CD14-positive monocyte (primary cell): ENCODE measurements around the gene AMY1C. TPM values are rescaled to one million over a fixed set of nuclear protein-coding genes. Genes with fewer than 3 reads are reported as not detected.
"Not testable (repeated sequence)": the region's sequence is repeated elsewhere in the genome, so short reads cannot be mapped to it uniquely, and the experiment has no call there.

ENCODE experiments used
- DNase-seq, 3 donors: peaks; one replicate each; pipeline ENCODE4 v3.0.0-alpha.2; 2011 to 2022
- H2AFZ ChIP-seq: 2 replicates; pipeline ENCODE4 v1.6.0; 2012; ENCODE audit warnings: mild to moderate bottlenecking, low read depth, low read length, inconsistent platforms; ENCODE audit not compliant: insufficient read depth, poor library complexity, severe bottlenecking
- H3K27ac ChIP-seq, 2 donors: 1 replicate in 1 of 2; 2 replicates in 1 of 2; pipeline ENCODE4 v1.5.1; 2012 to 2013; ENCODE audit warnings: low read length in 2 of 2, control low read depth in 1 of 2, inconsistent platforms in 1 of 2, low read depth in 1 of 2, mild to moderate bottlenecking in 1 of 2
- H3K27me3 ChIP-seq, 2 donors: one replicate each; pipeline versions ENCODE4 v1.6.0 to v1.6.1; 2011 to 2013; ENCODE audit warnings: low read length in 2 of 2; ENCODE audit not compliant: control insufficient read depth in 2 of 2, insufficient read depth in 2 of 2
- H3K36me3 ChIP-seq, 2 donors: replicated peaks in 1 of 2; 1 replicate in 1 of 2; 2 replicates in 1 of 2; pipeline versions ENCODE4 v1.5.1 to v1.6.1; 2012 to 2013; ENCODE audit warnings: low read length in 2 of 2, control low read depth in 1 of 2, inconsistent platforms in 1 of 2, mild to moderate bottlenecking in 1 of 2; ENCODE audit not compliant: insufficient read depth in 2 of 2, control insufficient read depth in 1 of 2
- H3K4me1 ChIP-seq, 2 donors: 1 replicate in 1 of 2; 2 replicates in 1 of 2; pipeline versions ENCODE4 v1.5.1 to v1.6.1; 2012 to 2013; ENCODE audit warnings: low read length in 2 of 2, control low read depth in 1 of 2, inconsistent platforms in 1 of 2, mild to moderate bottlenecking in 1 of 2, moderate library complexity in 1 of 2; ENCODE audit not compliant: insufficient read depth in 2 of 2, control insufficient read depth in 1 of 2
- H3K4me2 ChIP-seq: replicated peaks from 2 replicates; pipeline ENCODE3; 2012; ENCODE audit warnings: low read length, moderate library complexity, mild to moderate bottlenecking; ENCODE audit not compliant: poor library complexity, severe bottlenecking; ENCODE audit errors: extremely low read depth
- H3K4me3 ChIP-seq, 3 experiments: fragments of 200-600 bp in 1 of 3; sonication (generic) in 1 of 3; replicated peaks in 1 of 3; 1 replicate in 2 of 3; 2 replicates in 1 of 3; pipeline ENCODE4 v1.5.1; 2011 to 2013; ENCODE audit warnings: low read length in 3 of 3, mild to moderate bottlenecking in 3 of 3, control low read depth in 2 of 3, low read depth in 2 of 3, inconsistent platforms in 1 of 3, moderate library complexity in 1 of 3
- H3K79me2 ChIP-seq: 2 replicates; pipeline ENCODE4 v1.6.0; 2012; ENCODE audit warnings: mild to moderate bottlenecking, control low read depth, inconsistent platforms, low read length, moderate library complexity; ENCODE audit not compliant: insufficient read depth
- H3K9ac ChIP-seq: 2 replicates; pipeline ENCODE4 v1.6.0; 2017; ENCODE audit warnings: low read length, mild to moderate bottlenecking; ENCODE audit not compliant: insufficient read depth, poor library complexity, severe bottlenecking
- H3K9me3 ChIP-seq, 2 donors: replicated peaks in 1 of 2; 1 replicate in 1 of 2; 2 replicates in 1 of 2; pipeline versions ENCODE4 v1.5.1 to v1.6.1; 2012 to 2013; ENCODE audit warnings: low read length in 2 of 2, control low read depth in 1 of 2; ENCODE audit not compliant: control insufficient read depth in 1 of 2, insufficient read depth in 1 of 2
- H4K20me1 ChIP-seq: 2 replicates; pipeline ENCODE4 v1.6.0; 2012; ENCODE audit warnings: mild to moderate bottlenecking, low read length, control low read depth, moderate library complexity; ENCODE audit not compliant: insufficient read depth
- H3K27ac Mint-ChIP-seq, 7 donors: one replicate each; pipeline ENCODE4 v1.8.0; 2020; ENCODE audit warnings: mild to moderate bottlenecking in 7 of 7, mixed read lengths in 7 of 7, moderate library complexity in 6 of 7, inconsistent platforms in 2 of 7
- H3K27me3 Mint-ChIP-seq, 3 donors: one replicate each; pipeline ENCODE4 v1.8.0; 2021 to 2022; ENCODE audit warnings: low read depth in 3 of 3, mild to moderate bottlenecking in 3 of 3, mixed read lengths in 3 of 3, moderate library complexity in 3 of 3, inconsistent platforms in 1 of 3
- H3K36me3 Mint-ChIP-seq, 2 donors: one replicate each; pipeline ENCODE4 v1.8.0; 2020; ENCODE audit warnings: mixed read lengths in 2 of 2, inconsistent platforms in 1 of 2, mild to moderate bottlenecking in 1 of 2
- H3K4me1 Mint-ChIP-seq: one replicate; pipeline ENCODE4 v1.8.0; 2020; ENCODE audit warnings: mild to moderate bottlenecking, mixed read lengths
- H3K4me3 Mint-ChIP-seq, 2 donors: one replicate each; pipeline ENCODE4 v1.8.0; 2020; ENCODE audit warnings: mild to moderate bottlenecking in 2 of 2, mixed read lengths in 2 of 2, moderate library complexity in 1 of 2
- H3K9me3 Mint-ChIP-seq, 7 donors: one replicate each; pipeline ENCODE4 v1.8.0; 2020 to 2022; ENCODE audit warnings: mixed read lengths in 7 of 7, mild to moderate bottlenecking in 6 of 7, moderate library complexity in 6 of 7, inconsistent platforms in 2 of 7
- WGBS: methylation state at CpG from one replicate; pipeline ENCODE4 v1.1.5; 2013; ENCODE audit warnings: missing lambda C conversion rate; ENCODE audit not compliant: insufficient coverage; 5-methylcytosine and 5-hydroxymethylcytosine counted together
- intact Hi-C, 2 donors: fragments of 100-400 bp; cut with micrococcal nuclease; formaldehyde crosslinking; loops; one replicate each; pipeline versions ENCODE4 v1.15.0 to v1.15.1; 2023
- polyA plus RNA-seq, 3 donors: library from polyadenylated mRNA; depleted of rRNA in 1 of 3; unstranded in 2 of 3; stranded (reverse) in 1 of 3; fragments of 300-500 nt in 2 of 3; fragments of >200 nt in 1 of 3; fragmentation: Illumina TruSeq in 2 of 3; gene quantifications; 1 replicate in 2 of 3; 2 replicates in 1 of 3; pipeline ENCODE4 v1.2.3, GENCODE V29; 2012 to 2021

Gene AMY1C
- polyA plus RNA-seq, 3 donors = not detected

DNA sequence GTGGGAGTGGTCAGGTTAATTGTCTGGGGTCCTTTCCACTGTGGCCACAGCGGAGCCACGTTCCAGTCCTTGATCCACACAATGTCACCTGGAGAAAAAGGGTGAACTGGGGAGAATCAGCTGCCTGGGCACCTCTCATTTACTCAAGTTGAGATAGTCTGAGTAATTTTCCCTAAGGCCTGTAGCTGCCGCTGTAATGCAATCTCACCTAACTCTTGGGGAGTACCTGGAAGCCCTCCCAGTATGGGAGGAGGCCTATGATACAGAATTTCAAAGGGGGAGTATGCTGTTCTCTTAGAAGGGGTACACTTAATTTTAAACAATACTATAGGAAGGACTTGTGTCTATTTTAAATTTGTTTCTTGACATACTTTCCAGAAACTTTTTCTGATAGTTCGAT lies 5.2 kb upstream of the AMY1C start:
- H3K27ac ChIP-seq, H2AFZ ChIP-seq, H3K4me1 Mint-ChIP-seq, H3K9me3 Mint-ChIP-seq, intact Hi-C loops, H3K79me2 ChIP-seq, H3K36me3 ChIP-seq, H3K27me3 Mint-ChIP-seq, H3K4me3 ChIP-seq, H3K4me2 ChIP-seq, H3K36me3 Mint-ChIP-seq, H3K27ac Mint-ChIP-seq, H3K9me3 ChIP-seq, H4K20me1 ChIP-seq, DNase-seq, H3K4me3 Mint-ChIP-seq, H3K9ac ChIP-seq, H3K27me3 ChIP-seq, H3K4me1 ChIP-seq: not testable (repeated sequence)
- WGBS = no CpG with 5 or more reads among the region's 4 CpGs

DNA sequence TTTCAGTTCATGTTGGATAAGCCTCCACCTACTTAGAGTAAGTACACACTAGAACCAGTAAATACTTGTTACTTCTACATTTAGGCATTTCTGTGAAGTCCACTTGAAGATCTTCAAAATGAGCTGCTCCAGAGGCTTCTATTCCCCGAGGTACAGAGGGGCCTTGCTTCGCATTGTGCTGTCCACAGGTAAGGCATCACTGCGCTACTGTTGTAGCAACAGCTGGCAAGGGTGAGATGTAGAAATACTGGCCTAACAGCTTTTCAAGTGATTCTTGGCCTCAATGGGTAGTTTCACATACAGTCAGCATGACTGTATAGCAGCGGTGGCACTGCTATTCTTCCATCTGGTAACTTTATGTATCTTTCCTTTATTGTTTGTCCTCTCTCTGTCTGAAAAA lies 4.7 kb upstream of the AMY1C start:
- H2AFZ ChIP-seq, H3K27ac Mint-ChIP-seq, H3K27ac ChIP-seq, H3K4me1 ChIP-seq, H3K27me3 Mint-ChIP-seq, H3K27me3 ChIP-seq, intact Hi-C loops, H3K9ac ChIP-seq, H3K36me3 Mint-ChIP-seq, H3K9me3 Mint-ChIP-seq, H3K4me3 Mint-ChIP-seq, H3K79me2 ChIP-seq, H3K36me3 ChIP-seq, H3K4me1 Mint-ChIP-seq, DNase-seq, H4K20me1 ChIP-seq, H3K4me3 ChIP-seq, H3K4me2 ChIP-seq, H3K9me3 ChIP-seq: not testable (repeated sequence)
- WGBS = no CpG with 5 or more reads among the region's 4 CpGs

DNA sequence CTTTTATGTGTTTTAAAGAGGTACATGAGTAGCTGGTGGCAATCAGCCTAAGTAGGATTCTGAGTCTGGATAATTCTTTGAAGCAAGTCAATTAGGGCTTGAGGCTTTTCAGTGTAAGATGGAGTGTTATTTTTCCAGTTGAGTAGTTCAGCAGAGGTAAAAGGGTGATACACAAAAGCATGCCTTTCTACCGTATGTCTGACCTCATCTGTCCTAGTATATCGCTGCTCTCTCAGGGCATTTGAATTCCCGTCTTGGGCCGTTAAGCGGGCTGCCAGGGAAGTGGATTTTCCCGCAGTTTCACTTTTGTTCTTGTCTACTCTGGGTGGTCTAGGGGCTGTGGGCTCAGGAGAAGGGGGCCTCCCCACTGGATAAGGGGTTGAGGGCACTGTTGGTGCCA lies 1.4 kb upstream of the AMY1C start:
- intact Hi-C loops, H3K27me3 Mint-ChIP-seq, H3K27ac Mint-ChIP-seq, H3K79me2 ChIP-seq, H2AFZ ChIP-seq, H3K36me3 ChIP-seq, H3K4me3 Mint-ChIP-seq, H3K27me3 ChIP-seq, DNase-seq, H4K20me1 ChIP-seq, H3K27ac ChIP-seq, H3K9ac ChIP-seq, H3K9me3 Mint-ChIP-seq, H3K9me3 ChIP-seq, H3K36me3 Mint-ChIP-seq, H3K4me1 Mint-ChIP-seq, H3K4me1 ChIP-seq, H3K4me2 ChIP-seq, H3K4me3 ChIP-seq: not testable (repeated sequence)
- WGBS = no CpG with 5 or more reads among the region's 6 CpGs
